SK-N-MC (cell line): ENCODE data around the gene SUV39H2.

Experiments
- EZH2 ChIP-seq: fragments of 200-600 bp; sonication (generic); IDR thresholded peaks from one replicate; pipeline ENCODE4 v1.6.1; 2017; ENCODE audit warnings: antibody characterized with exemption
- POLR2AphosphoS5 ChIP-seq: IDR thresholded peaks from 2 replicates; pipeline ENCODE4 v1.6.1; 2012; ENCODE audit warnings: mild to moderate bottlenecking, low read depth, low read length, borderline replicate concordance

DNA sequence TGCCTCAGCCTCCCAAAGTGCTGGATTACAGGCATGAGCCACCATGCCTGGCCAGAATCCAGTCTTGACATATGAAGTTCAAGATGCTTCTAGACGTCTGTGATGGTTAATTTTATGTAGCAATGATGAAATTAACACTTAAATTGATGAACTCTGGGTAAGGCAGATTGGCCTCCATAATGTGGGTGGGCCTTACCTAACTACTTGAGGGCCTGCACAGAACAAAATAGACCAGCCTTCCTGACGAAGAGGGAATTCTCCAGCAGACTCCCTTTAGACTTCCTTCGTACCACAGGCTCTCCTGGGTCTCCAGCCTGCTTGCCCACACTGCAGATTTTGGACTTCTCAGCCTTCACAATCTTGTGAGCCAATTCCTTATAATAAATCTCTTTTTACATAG, 45.6 kb upstream of the SUV39H2 start:
- TF ChIP-seq POLR2AphosphoS5 (no peak), EZH2 (no peak)
